Retina (tissue), 1 donor: ENCODE results near the gene CARD19.
"Not testable (repeated sequence)": the region's sequence is repeated elsewhere in the genome, so short reads cannot be mapped to it uniquely, and the experiment has no call there.

Source experiments
- DNase-seq: peaks from one replicate; pipeline ENCODE4 v3.0.0-alpha.2; 2016

CARD19 gene

DNA sequence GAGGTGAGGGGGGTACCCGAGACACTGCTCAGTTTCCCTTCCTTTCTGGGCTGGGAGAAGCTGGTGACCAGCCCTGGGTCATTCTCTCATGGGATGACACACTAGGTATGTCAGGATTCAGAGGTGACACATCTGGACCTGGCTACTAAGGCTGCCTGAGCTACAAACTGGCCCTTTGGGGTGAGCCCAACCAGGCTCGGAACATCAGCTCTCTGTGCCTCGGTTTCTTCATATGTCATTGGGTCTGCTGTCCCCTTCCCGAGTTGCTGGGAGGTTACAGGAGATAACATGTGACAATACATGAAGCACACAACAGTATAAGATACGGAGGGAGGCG is 11.8 kb downstream of the CARD19 start:
- DNase-seq: no peak

GRCh38 chr9:93108291-93109041 is 12.4 kb downstream of the CARD19 start:
- no peak for DNase-seq

DNA sequence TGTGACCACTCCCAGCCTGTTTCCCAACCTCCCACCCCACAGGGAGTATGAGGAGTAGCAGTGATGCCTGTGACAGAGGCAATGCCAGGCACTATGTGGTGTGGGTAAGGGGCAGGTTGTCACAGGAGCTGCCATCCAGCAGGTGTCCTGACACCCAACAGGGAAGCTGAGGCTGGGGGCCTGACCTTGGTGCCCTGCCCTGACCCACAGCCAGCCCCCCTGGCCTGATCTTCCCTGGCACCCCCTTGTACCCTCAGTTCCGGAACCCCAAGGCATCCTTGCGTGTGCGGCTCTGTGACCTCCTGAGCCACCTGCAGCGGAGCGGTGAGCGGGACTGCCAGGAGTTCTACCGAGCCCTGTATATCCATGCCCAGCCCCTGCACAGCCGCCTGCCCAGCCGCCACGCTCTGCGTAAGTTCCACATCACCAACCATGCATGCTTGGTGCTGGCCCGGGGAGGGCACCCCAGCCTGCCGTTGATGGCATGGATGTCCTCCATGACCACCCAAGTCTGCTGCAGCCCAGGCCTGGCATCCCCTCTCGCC is 14.4 kb downstream of the CARD19 start:
- DNase-seq: no peak

- DNase-seq: no peak
These were observed 15.0 kb downstream of the CARD19 start for GRCh38 chr9:93111001-93111370.

DNA sequence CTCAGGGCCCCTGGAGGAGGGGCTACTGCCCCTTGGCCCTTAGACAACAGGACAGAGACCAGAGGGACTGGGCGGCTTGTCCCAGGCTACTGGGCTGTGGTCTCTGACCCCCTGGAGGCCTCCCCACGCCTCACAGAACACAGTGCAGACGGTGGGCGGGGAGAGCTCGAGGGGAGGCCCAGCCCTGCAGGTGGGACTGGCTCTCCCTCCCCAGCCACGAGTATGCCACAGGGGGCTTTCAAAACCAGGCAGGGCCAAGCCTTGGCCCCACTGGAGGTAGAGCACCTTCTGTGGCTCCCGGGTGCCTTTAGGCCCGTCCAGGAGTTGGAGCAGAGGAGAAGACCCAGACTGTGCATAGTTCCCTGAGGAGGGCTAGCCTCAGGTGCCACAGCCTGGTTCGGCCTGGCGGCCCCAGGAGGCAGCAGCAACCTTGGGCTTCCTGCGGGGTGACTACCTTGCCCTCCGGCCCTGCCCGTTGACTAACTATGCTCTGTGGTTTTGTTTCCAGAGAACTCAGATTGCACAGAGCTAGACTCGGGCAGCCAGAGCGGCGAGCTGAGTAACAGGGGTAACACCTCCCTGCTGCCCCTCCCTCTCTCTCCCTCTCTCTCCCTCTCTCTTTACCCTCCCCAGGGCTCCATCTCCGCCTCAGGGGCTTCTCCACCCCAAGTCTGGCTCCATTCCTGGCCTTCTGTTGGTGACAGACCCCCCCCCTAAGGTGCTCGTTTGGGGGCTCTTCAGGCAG is 15.5 kb downstream of the CARD19 start:
- no peak for DNase-seq

GRCh38 chr9:93112116-93112863 is 16.3 kb downstream of the CARD19 start:
- no peak for DNase-seq

DNA sequence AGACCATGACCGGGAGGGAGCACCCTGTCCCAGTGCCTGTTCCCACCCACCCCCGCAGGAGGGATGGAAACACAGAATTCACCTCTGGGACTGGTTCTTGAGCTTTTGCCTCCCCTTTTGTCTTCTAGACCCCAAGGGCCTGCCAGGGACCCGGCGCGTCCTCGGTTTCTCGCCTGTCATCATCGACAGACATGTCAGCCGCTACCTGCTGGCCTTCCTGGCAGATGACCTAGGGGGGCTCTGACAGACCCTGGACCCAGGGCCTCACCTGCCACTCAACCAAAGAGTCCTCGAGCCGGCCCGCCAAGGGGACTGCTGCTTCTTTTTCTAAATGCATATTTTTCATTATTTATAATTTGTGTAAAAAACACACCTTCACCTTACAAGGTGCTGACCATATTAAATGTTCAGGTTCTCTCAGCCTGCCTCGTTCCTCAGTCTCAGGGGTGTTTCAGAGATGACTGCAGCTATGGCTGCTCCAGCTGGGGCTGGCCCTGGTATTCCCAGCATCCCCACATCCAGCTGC is 16.9 kb downstream of the CARD19 start:
- DNase-seq: no peak

DNA sequence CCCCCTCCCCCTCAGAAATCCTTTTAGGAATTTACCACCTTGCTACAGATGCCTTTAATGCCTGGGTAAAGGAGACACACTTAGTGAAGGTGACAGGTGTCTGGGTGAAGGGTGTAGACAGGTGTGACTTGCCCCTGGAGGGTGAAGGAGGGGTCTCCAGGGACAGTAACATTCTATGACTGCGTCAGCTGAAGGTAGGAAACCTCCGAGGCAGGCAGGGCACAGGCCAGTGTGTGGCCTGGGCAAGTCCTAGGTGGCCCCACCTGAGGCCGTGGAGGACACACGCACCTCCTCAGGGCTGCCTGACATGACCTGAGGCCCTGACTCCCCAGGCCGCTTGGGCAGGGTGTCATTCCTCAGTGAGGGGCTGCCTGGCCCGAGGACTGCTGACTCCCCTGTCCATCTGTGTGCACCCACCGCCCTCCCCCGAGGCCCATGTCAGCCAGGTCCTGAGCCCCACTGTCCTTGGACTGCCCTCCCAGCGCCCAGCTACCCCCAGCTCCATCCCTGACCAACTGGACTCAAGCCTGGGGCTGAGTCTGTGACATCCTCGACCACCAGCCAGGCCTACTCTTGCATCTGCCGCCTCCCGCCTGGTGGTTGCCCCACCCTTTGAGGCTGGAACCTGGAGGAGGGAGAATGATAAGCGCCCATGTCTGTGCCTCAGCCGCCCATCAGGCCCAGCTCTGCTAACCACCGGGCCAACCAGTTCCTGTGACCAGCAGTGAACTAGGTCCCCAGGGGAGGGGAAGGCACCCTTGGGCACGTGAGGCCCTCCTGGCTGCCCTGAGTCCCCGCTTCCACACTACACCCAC is 18.4 kb downstream of the CARD19 start:
- no peak for DNase-seq

DNA sequence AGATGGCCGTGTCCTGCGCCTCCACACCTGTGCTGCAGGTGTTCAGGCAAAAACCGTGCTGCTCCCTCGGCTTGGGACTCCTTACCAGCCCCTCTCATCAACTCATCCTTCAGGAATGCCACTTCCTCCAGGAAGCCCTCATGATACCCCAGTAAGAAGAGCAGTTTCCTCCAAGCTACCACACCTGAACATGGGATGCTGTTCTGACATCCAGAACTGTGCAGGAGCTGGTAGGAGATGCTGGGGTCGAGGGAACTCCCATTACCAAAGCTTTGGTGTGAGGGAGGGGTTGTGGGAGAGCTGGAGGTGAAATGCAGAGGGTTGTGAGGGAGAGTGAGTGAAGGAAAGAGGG is 18.9 kb downstream of the CARD19 start:
- no peak for DNase-seq

- no peak for DNase-seq
These were observed 19.6 kb downstream of the CARD19 start for GRCh38 chr9:93115486-93116071.

DNA sequence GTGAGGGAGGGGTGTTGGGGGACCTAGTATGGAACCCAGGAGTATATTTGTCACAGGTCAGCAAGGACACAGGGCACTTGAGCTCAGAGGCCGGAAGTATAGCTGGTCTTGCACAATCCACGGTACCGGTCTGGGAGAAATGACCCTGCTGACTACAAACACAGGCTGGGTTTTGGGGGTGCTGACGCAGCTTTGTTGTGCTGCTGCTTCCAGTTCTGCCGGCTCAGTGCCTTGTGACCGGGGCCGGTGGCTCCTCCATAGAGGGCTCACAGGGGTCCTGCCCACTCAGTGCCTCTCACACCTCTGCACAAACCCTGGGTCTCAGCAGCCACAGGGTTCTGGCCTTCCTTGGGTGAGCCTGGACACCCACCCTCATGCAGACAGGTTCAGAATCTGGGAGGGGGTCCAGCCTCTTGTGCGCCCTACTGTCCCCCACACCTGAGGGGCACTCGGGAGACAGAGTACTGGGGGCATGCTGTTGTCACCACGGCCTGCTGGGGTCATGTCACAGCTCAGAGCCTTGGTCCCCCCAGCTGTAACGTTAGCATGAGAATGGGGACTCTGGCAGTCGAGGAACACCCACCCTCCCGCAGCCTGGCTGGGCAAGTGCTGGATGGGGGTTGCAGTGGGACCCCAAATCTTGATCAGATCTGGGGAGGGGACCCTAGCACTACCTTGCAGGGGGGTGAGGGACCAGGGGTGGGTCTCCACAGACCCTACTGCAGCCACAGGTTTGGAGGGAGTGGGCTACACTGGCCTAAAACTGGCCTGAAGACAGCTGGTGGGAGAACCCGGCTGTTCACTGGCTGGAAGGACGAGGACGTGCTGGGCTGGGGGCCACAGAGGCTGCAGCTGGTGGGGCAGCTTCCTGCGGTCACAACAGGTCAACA is 20.3 kb downstream of the CARD19 start:
- no peak for DNase-seq

DNA sequence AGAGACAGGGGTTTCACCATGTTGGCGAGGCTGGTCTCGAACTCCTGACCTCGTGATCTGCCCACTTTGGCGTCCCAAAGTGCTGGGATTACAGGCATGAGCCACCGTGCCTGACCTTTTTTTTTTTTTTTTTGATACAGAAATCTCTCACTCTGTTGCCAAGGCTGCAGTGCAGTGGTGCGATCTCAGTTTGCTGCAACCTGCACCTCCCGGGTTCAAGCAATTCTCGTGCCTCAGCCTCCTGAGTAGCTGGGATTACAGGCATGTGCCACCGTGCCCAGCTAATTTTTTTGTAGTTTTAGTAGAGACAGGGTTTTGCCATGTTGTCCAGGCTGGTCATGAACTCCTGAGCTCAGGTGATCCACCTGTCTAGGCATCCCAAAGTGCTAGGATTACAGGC is 21.5 kb downstream of the CARD19 start:
- DNase-seq: not testable (repeated sequence)

GRCh38 chr9:93117924-93118862 is 22.2 kb downstream of the CARD19 start:
- DNase-seq: no peak

DNA sequence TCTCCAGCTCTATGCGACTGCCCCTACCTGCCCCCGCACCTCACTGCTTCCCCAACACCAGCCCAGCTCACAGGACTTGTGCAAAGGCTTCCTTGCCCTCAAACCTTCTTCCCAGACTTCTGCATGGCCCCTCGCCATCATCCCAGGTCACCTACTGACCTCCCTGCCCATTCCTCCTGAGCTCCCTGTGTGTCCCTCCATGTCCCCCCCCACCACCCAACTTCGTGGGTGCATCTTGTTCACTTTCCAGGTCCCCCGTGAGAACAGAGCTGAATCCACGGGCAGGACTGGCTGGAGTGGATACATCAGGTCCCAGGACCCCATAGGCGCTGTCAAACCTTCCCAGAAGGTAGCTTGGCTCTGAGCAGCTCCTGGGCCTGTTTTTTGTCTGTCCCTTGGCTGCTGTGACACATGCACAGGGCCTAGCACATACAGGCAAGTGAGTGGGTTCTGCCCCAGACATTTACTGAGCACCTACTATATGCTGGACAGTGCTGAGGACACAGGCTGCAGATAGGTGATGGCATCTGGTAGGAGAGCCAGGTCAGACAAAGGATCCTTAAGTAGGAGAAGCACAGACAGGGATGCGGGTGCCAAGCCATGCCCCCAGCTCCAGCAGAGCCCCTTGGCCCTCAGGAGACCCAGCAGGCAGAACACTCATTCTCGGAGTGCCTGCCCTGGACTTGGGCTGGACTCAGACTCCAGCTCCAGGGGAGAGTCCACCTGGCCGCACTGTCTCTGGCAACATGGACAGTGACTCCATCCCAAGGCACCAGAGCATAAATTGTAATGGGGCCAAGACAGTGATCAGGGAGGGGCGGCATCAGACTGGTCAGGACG is 23.1 kb downstream of the CARD19 start:
- no peak for DNase-seq

DNA sequence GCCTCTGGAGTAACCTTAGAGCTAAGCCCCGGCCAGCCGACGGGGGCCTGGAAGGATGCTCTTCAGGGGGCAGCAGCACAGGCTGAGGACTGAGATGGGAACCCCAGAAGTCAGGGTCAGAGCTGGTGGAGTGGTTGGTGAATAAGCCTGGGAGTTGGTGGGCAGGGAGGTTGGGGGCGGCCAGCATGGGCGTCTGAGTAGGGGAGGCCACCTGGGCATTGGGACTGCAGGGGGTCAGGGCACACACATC is 23.6 kb downstream of the CARD19 start:
- no peak for DNase-seq

DNA sequence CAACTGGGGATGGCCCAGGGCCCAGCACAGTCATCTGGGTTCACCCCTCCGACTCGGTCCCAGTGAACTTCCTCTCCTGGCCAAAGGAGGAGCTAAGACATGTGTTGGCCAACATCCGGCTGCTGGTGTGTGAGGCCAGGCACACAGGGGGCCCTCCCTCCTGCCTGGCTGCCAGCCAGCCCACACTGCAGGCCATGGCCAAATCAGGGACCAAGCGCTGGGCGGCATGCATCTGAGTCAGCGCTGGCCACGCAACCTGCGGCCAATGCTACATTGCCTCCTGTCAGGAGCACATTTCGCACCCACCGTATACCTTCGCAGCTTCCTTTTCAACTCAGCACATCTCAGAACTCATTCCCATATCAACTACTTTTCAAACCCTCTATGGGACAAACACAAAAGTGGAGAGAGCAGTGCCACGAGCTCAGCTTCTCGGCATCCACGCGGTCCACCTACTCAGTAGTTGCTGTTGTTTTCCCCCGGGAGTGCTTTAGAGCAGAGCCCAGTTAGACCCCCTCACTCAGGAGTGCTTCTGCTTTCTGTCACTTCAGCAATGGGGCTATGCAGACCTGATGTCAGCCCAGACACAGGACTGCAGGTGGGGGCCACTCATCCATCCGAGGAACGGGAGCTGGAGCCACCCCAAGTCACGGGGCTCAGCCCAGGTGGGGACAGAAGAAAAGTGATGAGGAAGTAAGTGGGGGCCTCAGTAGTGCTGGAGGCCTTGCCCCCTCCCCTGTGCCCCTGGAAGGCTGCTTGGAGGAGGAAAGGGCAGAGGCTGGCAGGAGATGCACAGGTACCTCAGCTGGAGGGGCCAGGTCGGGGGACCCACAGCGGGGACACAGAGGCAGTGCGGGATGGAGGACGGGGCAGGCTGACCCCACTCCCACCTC is 24.2 kb downstream of the CARD19 start:
- no peak for DNase-seq

GRCh38 chr9:93120846-93121315 is 24.9 kb downstream of the CARD19 start:
- no peak for DNase-seq
